ENCODE data around the gene ERP29. TPM values are rescaled to one million over a fixed set of nuclear protein-coding genes. Genes with fewer than 3 reads are reported as not detected.

ERP29 gene
- total RNA-seq, 1 donor from 2014 or later = 95.8 TPM

GRCh38 chr12:111976860-111977259 is 36.4 kb upstream of the ERP29 start:
- H3K36me3 ChIP-seq (ENCODE audit: control insufficient read depth, insufficient read depth, low read length) = no peaks in the 10 kb centered on the region
- DNase-seq (ENCODE audit: low read depth) = no peak
- H3K4me3 ChIP-seq (ENCODE audit: low read depth, low read length) = no peak overlapping the region
- no peaks in the 10 kb centered on the region for H3K27me3 ChIP-seq (ENCODE audit: control insufficient read depth, insufficient read depth, low read length)
- TF ChIP-seq CTCF (IDR thresholded peaks at IDR 0.05; ENCODE audit: insufficient read depth, low read length, poor library complexity, severe bottlenecking) = no peak

- no peak for DNase-seq (ENCODE audit: low read depth)
- no peaks in the 10 kb centered on the region for H3K36me3 ChIP-seq (ENCODE audit: control insufficient read depth, insufficient read depth, low read length)
- no peak overlapping the region for H3K4me3 ChIP-seq (ENCODE audit: low read depth, low read length)
- TF ChIP-seq CTCF (IDR thresholded peaks at IDR 0.05; ENCODE audit: insufficient read depth, low read length, poor library complexity, severe bottlenecking) = no peak
- no peaks in the 10 kb centered on the region for H3K27me3 ChIP-seq (ENCODE audit: control insufficient read depth, insufficient read depth, low read length)
These were observed 34.7 kb upstream of the ERP29 start for GRCh38 chr12:111978545-111978944.

- no peaks in the 10 kb centered on the region for H3K36me3 ChIP-seq (ENCODE audit: control insufficient read depth, insufficient read depth, low read length)
- H3K27me3 ChIP-seq (ENCODE audit: control insufficient read depth, insufficient read depth, low read length) = no peaks in the 10 kb centered on the region
- no peak for TF ChIP-seq CTCF (IDR thresholded peaks at IDR 0.05; ENCODE audit: insufficient read depth, low read length, poor library complexity, severe bottlenecking)
- no peak overlapping the region for H3K4me3 ChIP-seq (ENCODE audit: low read depth, low read length)
- DNase-seq (ENCODE audit: low read depth) = no peak
These were observed 32.6 kb upstream of the ERP29 start for GRCh38 chr12:111980598-111980997.

GRCh38 chr12:111981987-111982386 is 31.2 kb upstream of the ERP29 start:
- no peak for TF ChIP-seq CTCF (IDR thresholded peaks at IDR 0.05; ENCODE audit: insufficient read depth, low read length, poor library complexity, severe bottlenecking)
- H3K36me3 ChIP-seq (ENCODE audit: control insufficient read depth, insufficient read depth, low read length) = no peaks in the 10 kb centered on the region
- no peaks in the 10 kb centered on the region for H3K27me3 ChIP-seq (ENCODE audit: control insufficient read depth, insufficient read depth, low read length)
- H3K4me3 ChIP-seq (ENCODE audit: low read depth, low read length) = no peak overlapping the region
- no peak for DNase-seq (ENCODE audit: low read depth)

GRCh38 chr12:111984820-111985219 is 28.4 kb upstream of the ERP29 start:
- no peaks in the 10 kb centered on the region for H3K27me3 ChIP-seq (ENCODE audit: control insufficient read depth, insufficient read depth, low read length)
- no peak overlapping the region for H3K4me3 ChIP-seq (ENCODE audit: low read depth, low read length)
- TF ChIP-seq CTCF (IDR thresholded peaks at IDR 0.05; ENCODE audit: insufficient read depth, low read length, poor library complexity, severe bottlenecking) = no peak
- no peaks in the 10 kb centered on the region for H3K36me3 ChIP-seq (ENCODE audit: control insufficient read depth, insufficient read depth, low read length)
- DNase-seq (ENCODE audit: low read depth) = no peak

GRCh38 chr12:111991535-111991934 is 21.7 kb upstream of the ERP29 start:
- Histone ChIP-seq H3K4me3 (ENCODE audit: low read depth, low read length) (no peak overlapping the region), H3K27me3 (ENCODE audit: control insufficient read depth, insufficient read depth, low read length) (no peaks in the 10 kb centered on the region), H3K36me3 (ENCODE audit: control insufficient read depth, insufficient read depth, low read length) (no peaks in the 10 kb centered on the region)
- no peak for DNase-seq (ENCODE audit: low read depth)
- TF ChIP-seq CTCF (IDR thresholded peaks at IDR 0.05; ENCODE audit: insufficient read depth, low read length, poor library complexity, severe bottlenecking) = no peak
